ENCODE data around the gene STK24. TPM values are rescaled to one million over a fixed set of nuclear protein-coding genes. Genes with fewer than 3 reads are reported as not detected.

The STK24 gene
- total RNA-seq, 2 donors from 2014 or later, result 50.8 to 80.3 TPM

GRCh38 chr13:98478189-98479129 lies 98.4 kb downstream of the STK24 start:
- Histone ChIP-seq H3K27me3 (replicated peaks; ENCODE audit: insufficient read depth) (no peaks in the 10 kb centered on the region), H3K4me1 (ENCODE audit: control insufficient read depth in 1 of 2, low read depth in 2 of 2) (peaks cover 14 to 19% of the 10 kb centered on the region in 2 donors), H3K27ac (no peak overlapping the region), H3K9me3 (no peaks in the 10 kb centered on the region), H3K4me3 (no peak overlapping the region), H3K36me3 (peaks cover 12% of the 10 kb centered on the region)
- no peak for TF ChIP-seq CTCF (IDR thresholded peaks at IDR 0.05)
- no peak for ATAC-seq (ENCODE audit: insufficient number of reproducible peaks, low FRiP score, low read depth)
- DNase-seq (ENCODE audit: low spot score), result no peak

DNA sequence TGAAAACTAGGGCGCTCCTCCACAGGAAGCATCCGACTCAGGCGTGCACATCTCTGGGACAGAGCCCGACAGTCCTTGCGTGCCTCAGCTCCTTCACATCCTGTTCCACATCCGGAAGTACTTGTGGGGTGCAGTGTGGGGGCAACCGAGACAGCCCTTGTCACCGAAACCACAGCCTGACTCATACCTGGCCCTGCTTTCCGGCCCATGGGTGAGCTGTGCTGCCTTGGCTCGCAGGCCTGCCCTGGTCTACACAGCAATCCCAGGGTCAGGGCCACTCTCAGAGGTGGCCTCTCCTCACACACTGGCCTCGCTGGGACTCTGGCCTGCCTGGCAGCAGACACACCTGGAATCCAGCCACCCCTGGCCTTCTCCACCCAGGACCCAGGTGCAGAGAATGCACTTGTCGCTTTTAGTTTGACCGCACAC lies 100.4 kb downstream of the STK24 start:
- Histone ChIP-seq H3K36me3 (peaks cover 12% of the 10 kb centered on the region), H3K27me3 (replicated peaks; ENCODE audit: insufficient read depth) (no peaks in the 10 kb centered on the region), H3K9me3 (no peaks in the 10 kb centered on the region), H3K27ac (no peak overlapping the region), H3K4me3 (no peak overlapping the region), H3K4me1 (ENCODE audit: control insufficient read depth in 1 of 2, low read depth in 2 of 2) (peaks cover 0 to 10% of the 10 kb centered on the region in 2 donors)
- DNase-seq (ENCODE audit: low spot score), result no peak
- no peak for ATAC-seq (ENCODE audit: insufficient number of reproducible peaks, low FRiP score, low read depth)
- no peak for TF ChIP-seq CTCF (IDR thresholded peaks at IDR 0.05)

DNA sequence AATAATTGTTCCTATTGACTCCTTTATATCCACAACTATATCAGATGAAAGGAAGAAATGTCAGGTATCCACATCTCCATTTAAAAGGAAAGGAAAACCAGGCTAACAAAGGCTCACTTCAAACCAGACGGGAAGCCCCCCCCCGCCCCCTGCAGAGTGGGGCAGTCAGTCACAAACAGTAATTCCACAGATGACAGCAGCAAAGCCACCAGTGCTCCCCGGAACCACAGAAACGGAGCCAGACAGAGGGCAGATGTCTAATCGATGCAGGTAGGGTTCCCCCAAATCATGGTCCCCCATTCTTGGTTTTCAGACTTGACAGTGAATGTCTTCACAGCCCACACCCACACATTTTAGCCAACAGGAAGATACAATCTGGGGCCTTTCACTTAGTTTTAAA lies 100.8 kb downstream of the STK24 start:
- ATAC-seq (ENCODE audit: insufficient number of reproducible peaks, low FRiP score, low read depth) (no peak), DNase-seq (ENCODE audit: low spot score) (no peak)
- no peak overlapping the region for H3K4me3 ChIP-seq
- no peak overlapping the region for H3K27ac ChIP-seq
- peaks cover 0 to 10% of the 10 kb centered on the region in 2 donors for H3K4me1 ChIP-seq (ENCODE audit: control insufficient read depth in 1 of 2, low read depth in 2 of 2)
- no peaks in the 10 kb centered on the region for H3K9me3 ChIP-seq
- H3K27me3 ChIP-seq (replicated peaks; ENCODE audit: insufficient read depth), result no peaks in the 10 kb centered on the region
- no peak for TF ChIP-seq CTCF (IDR thresholded peaks at IDR 0.05)
- H3K36me3 ChIP-seq, result peaks cover 12% of the 10 kb centered on the region

- H3K9me3 ChIP-seq, result no peaks in the 10 kb centered on the region
- peaks cover 12% of the 10 kb centered on the region for H3K36me3 ChIP-seq
- TF ChIP-seq CTCF (IDR thresholded peaks at IDR 0.05), result no peak
- no peaks in the 10 kb centered on the region for H3K27me3 ChIP-seq (replicated peaks; ENCODE audit: insufficient read depth)
- peaks cover 0 to 10% of the 10 kb centered on the region in 2 donors for H3K4me1 ChIP-seq (ENCODE audit: control insufficient read depth in 1 of 2, low read depth in 2 of 2)
- no peak overlapping the region for H3K4me3 ChIP-seq
- DNase-seq (ENCODE audit: low spot score), result no peak
- ATAC-seq (ENCODE audit: insufficient number of reproducible peaks, low FRiP score, low read depth), result no peak
- H3K27ac ChIP-seq, result no peak overlapping the region
Measured at GRCh38 chr13:98475522-98475921, 101.4 kb downstream of the STK24 start.

- peaks cover 12% of the 10 kb centered on the region for H3K36me3 ChIP-seq
- H3K9me3 ChIP-seq, result no peaks in the 10 kb centered on the region
- H3K4me1 ChIP-seq (ENCODE audit: control insufficient read depth in 1 of 2, low read depth in 2 of 2), result peaks cover 0 to 10% of the 10 kb centered on the region in 2 donors
- H3K27ac ChIP-seq, result no peak overlapping the region
- DNase-seq (ENCODE audit: low spot score) (no peak), ATAC-seq (ENCODE audit: insufficient number of reproducible peaks, low FRiP score, low read depth) (no peak)
- TF ChIP-seq CTCF (IDR thresholded peaks at IDR 0.05), result no peak
- no peak overlapping the region for H3K4me3 ChIP-seq
- H3K27me3 ChIP-seq (replicated peaks; ENCODE audit: insufficient read depth), result no peaks in the 10 kb centered on the region
Measured at GRCh38 chr13:98474761-98475160, 102.1 kb downstream of the STK24 start.
